NOMO-1 treated with dmso at 0.1 percent for 144 hours (cell line): ENCODE measurements around the gene NHSL2.
A peak's percentile ranks its signal among the peaks of the same experiment; 100 is the strongest.
"Not testable (repeated sequence)": the region's sequence is repeated elsewhere in the genome, so short reads cannot be mapped to it uniquely, and the experiment has no call there.

Experiments used
- DNase-seq: peaks from one replicate; lab custom pipeline; 2025; ENCODE audit not compliant: unreplicated experiment; lab: John Stamatoyannopoulos, UW

Gene NHSL2

GRCh38 chrX:72038868-72039267, 128.2 kb downstream of the NHSL2 start:
- DNase-seq = no peak

- no peak for DNase-seq
Observed at GRCh38 chrX:72040506-72040905, 129.9 kb downstream of the NHSL2 start.

- no peak for DNase-seq
Observed at GRCh38 chrX:72041176-72041575, 130.5 kb downstream of the NHSL2 start.

GRCh38 chrX:72041871-72042851, 131.5 kb downstream of the NHSL2 start:
- no peak for DNase-seq

- DNase-seq = no peak
Observed at GRCh38 chrX:72042852-72043248, 132.2 kb downstream of the NHSL2 start.

GRCh38 chrX:72043636-72044035, 133.0 kb downstream of the NHSL2 start:
- no peak for DNase-seq

GRCh38 chrX:72045141-72045540, 134.5 kb downstream of the NHSL2 start:
- no peak for DNase-seq

- no peak for DNase-seq
Observed at GRCh38 chrX:72045552-72046277, 135.1 kb downstream of the NHSL2 start.

- DNase-seq = no peak
Observed at GRCh38 chrX:72046447-72046846, 135.8 kb downstream of the NHSL2 start.

- no peak for DNase-seq
Observed at GRCh38 chrX:72048510-72049455, 138.1 kb downstream of the NHSL2 start.

- DNase-seq = no peak
Observed at GRCh38 chrX:72050011-72050410, 139.4 kb downstream of the NHSL2 start.

GRCh38 chrX:72051589-72051988, 140.9 kb downstream of the NHSL2 start:
- DNase-seq = no peak

- no peak for DNase-seq
Observed at GRCh38 chrX:72052415-72053090, 141.9 kb downstream of the NHSL2 start.

GRCh38 chrX:72053508-72053907, 142.9 kb downstream of the NHSL2 start:
- no peak for DNase-seq

GRCh38 chrX:72054779-72055489, 144.3 kb downstream of the NHSL2 start:
- DNase-seq = no peak

- DNase-seq = peak; percentile 59
Observed at GRCh38 chrX:72057331-72057730, 146.7 kb downstream of the NHSL2 start.

- DNase-seq = no peak
Observed at GRCh38 chrX:72057849-72058248, 147.2 kb downstream of the NHSL2 start.

- DNase-seq = not testable (repeated sequence)
Observed at GRCh38 chrX:72058346-72058745, 147.7 kb downstream of the NHSL2 start.

GRCh38 chrX:72060196-72060920, 149.7 kb downstream of the NHSL2 start:
- DNase-seq = no peak
